Tibial nerve (tissue), 4 donors: ENCODE results near the gene SP100.

ENCODE experiments used
- EP300 ChIP-seq, 2 donors: sonication (generic); formaldehyde crosslinking; IDR thresholded peaks; one replicate each; pipeline ENCODE4 v1.6.1; 2017; ENCODE audit warnings: antibody characterized with exemption in 2 of 2, mild to moderate bottlenecking in 1 of 2
- POLR2A ChIP-seq, 2 donors: fragments of 450-650 bp; IDR thresholded peaks; one replicate each; pipeline ENCODE4 v1.6.1; 2017; ENCODE audit warnings: antibody characterized with exemption in 2 of 2, mild to moderate bottlenecking in 2 of 2, moderate library complexity in 2 of 2
- TF ChIP-seq, protein P1 (sequence below), 5 experiments: fragments of 200-600 bp in 3 of 5; fragments of 450-650 bp in 2 of 5; sonication (generic) in 3 of 5; IDR thresholded peaks; one replicate each; pipeline ENCODE4 v1.5.1; 2016 to 2019; ENCODE audit warnings: antibody characterized with exemption in 5 of 5, mild to moderate bottlenecking in 3 of 5, moderate library complexity in 2 of 5

DNA sequence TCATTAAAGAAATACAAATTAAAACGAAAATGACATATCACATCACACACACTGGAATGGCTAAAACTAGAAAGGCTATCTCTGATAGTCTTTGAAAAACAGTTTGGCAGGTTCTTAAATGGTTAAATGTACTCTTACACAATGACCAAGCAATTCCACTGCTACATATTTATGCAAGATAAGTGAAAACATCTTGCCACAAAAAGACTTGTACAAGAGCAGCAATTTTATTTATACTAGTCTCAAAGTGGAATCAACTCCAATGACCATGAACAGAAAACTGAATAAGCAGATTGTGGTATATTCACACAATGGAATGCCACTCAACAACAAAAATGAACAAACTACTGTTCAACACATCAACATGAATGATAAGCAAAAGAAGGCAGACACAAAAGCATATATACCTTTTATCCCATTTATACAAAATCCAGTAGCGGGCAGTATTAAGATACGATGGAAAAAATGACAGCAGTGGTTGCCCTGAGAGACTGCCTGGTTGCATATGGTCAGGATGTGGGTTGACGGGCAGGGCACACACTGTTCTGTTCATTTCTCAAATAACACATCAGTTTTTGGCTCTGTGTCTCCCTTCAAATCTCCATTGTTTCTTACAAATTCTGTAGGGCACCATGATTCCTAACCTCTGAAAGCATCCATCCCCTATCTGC is 25.4 kb downstream of the SP100 start:
- TF ChIP-seq, protein P1, sequence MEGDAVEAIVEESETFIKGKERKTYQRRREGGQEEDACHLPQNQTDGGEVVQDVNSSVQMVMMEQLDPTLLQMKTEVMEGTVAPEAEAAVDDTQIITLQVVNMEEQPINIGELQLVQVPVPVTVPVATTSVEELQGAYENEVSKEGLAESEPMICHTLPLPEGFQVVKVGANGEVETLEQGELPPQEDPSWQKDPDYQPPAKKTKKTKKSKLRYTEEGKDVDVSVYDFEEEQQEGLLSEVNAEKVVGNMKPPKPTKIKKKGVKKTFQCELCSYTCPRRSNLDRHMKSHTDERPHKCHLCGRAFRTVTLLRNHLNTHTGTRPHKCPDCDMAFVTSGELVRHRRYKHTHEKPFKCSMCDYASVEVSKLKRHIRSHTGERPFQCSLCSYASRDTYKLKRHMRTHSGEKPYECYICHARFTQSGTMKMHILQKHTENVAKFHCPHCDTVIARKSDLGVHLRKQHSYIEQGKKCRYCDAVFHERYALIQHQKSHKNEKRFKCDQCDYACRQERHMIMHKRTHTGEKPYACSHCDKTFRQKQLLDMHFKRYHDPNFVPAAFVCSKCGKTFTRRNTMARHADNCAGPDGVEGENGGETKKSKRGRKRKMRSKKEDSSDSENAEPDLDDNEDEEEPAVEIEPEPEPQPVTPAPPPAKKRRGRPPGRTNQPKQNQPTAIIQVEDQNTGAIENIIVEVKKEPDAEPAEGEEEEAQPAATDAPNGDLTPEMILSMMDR (IDR thresholded peaks at IDR 0.05): no peak
- TF ChIP-seq POLR2A (IDR thresholded peaks at IDR 0.05): no peak
- peak in 1 of 2 donors; percentile 81 for TF ChIP-seq EP300 (IDR thresholded peaks at IDR 0.05)
